HepG2 (cell line): ENCODE results near the gene KCNMA1. TPM values are rescaled to one million over a fixed set of nuclear protein-coding genes. Genes with fewer than 3 reads are reported as not detected.

ENCODE experiments used
- E2F2 ChIP-seq: sonication (generic); formaldehyde crosslinking; IDR thresholded peaks from 2 replicates; pipeline ENCODE4 v1.4.0; 2020; ENCODE audit warnings: missing genetic modification reagents, borderline replicate concordance
- KLF16 ChIP-seq, 2 experiments: sonication (generic) in 1 of 2; formaldehyde crosslinking in 1 of 2; IDR thresholded peaks; 2 replicates each; pipeline versions ENCODE4 v1.6.1 to v1.8.0; 2016 to 2023; ENCODE audit warnings: missing genetic modification reagents in 2 of 2, missing compliant biosample characterization in 1 of 2
- SRSF9 ChIP-seq: fragments of 200-400 bp; formaldehyde crosslinking; IDR thresholded peaks from 2 replicates; pipeline ENCODE4 v1.6.1; 2018; ENCODE audit warnings: borderline replicate concordance, mild to moderate bottlenecking, low read depth, low read length; ENCODE audit not compliant: insufficient read depth, poor library complexity, severe bottlenecking
- ZMYM3 ChIP-seq: sonication (generic); formaldehyde crosslinking; IDR thresholded peaks from 2 replicates; pipeline ENCODE4 v1.5.1; 2020; ENCODE audit warnings: mild to moderate bottlenecking, missing genetic modification reagents
- ZNF207 ChIP-seq: fragments of 450-650 bp; IDR thresholded peaks from 2 replicates; pipeline ENCODE4 v1.6.1; 2016; ENCODE audit warnings: antibody characterized with exemption, borderline replicate concordance
- ZNF256 ChIP-seq: sonication (generic); formaldehyde crosslinking; conservative IDR thresholded peaks from 2 replicates; pipeline ENCODE4 v1.4.0; 2020; ENCODE audit warnings: missing genetic modification reagents
- ZNF337 ChIP-seq: sonication (generic); formaldehyde crosslinking; IDR thresholded peaks from 2 replicates; pipeline ENCODE4 v1.5.1; 2020; ENCODE audit warnings: missing genetic modification reagents, low read depth, mild to moderate bottlenecking, borderline replicate concordance
- ZNF569 ChIP-seq: sonication (generic); formaldehyde crosslinking; IDR thresholded peaks from 2 replicates; pipeline ENCODE4 v1.5.0; 2020; ENCODE audit warnings: mild to moderate bottlenecking, missing genetic modification reagents, moderate library complexity, borderline replicate concordance
- ZNF704 ChIP-seq: sonication (generic); formaldehyde crosslinking; IDR thresholded peaks from 2 replicates; pipeline ENCODE4 v1.8.1; 2023; ENCODE audit warnings: mild to moderate bottlenecking, inconsistent platforms, moderate library complexity, missing genetic modification reagents, borderline replicate concordance
- polyA plus RNA-seq, 8 experiments: library from polyadenylated mRNA; depleted of rRNA in 3 of 8; stranded (reverse) in 7 of 8; unstranded in 1 of 8; fragments of >200 nt; fragmentation: Illumina TruSeq in 4 of 8; extraction: Trizol in 4 of 8; gene quantifications; 2 replicates each; pipeline versions ENCODE4 v1.2.1 to v1.2.3, GENCODE V29; 2011 to 2016; ENCODE audit warnings: low read depth in 4 of 8, missing spikeins in 1 of 8, mixed read lengths in 1 of 8; ENCODE audit not compliant: insufficient read depth in 1 of 8
- total RNA-seq, 5 experiments: library from RNA; depleted of rRNA; stranded (reverse); fragments of >200 nt; fragmentation: Illumina TruSeq; extraction: Trizol; gene quantifications; 2 replicates each; pipeline ENCODE4 v1.2.3, GENCODE V29; 2016; ENCODE audit warnings: low read depth in 1 of 5
- TF ChIP-seq, protein P1 (sequence below): sonication (generic); formaldehyde crosslinking; IDR thresholded peaks from 2 replicates; pipeline ENCODE4 v1.5.1; 2020; ENCODE audit warnings: mild to moderate bottlenecking, missing genetic modification reagents, borderline replicate concordance

Gene KCNMA1
- total and polyA plus RNA-seq, 2 of the 13 experiments (the other 11 are each of a cell fraction or from before 2014, with no cell fraction given), result 0.02 TPM; not detected in 1

- TF ChIP-seq, protein P1, sequence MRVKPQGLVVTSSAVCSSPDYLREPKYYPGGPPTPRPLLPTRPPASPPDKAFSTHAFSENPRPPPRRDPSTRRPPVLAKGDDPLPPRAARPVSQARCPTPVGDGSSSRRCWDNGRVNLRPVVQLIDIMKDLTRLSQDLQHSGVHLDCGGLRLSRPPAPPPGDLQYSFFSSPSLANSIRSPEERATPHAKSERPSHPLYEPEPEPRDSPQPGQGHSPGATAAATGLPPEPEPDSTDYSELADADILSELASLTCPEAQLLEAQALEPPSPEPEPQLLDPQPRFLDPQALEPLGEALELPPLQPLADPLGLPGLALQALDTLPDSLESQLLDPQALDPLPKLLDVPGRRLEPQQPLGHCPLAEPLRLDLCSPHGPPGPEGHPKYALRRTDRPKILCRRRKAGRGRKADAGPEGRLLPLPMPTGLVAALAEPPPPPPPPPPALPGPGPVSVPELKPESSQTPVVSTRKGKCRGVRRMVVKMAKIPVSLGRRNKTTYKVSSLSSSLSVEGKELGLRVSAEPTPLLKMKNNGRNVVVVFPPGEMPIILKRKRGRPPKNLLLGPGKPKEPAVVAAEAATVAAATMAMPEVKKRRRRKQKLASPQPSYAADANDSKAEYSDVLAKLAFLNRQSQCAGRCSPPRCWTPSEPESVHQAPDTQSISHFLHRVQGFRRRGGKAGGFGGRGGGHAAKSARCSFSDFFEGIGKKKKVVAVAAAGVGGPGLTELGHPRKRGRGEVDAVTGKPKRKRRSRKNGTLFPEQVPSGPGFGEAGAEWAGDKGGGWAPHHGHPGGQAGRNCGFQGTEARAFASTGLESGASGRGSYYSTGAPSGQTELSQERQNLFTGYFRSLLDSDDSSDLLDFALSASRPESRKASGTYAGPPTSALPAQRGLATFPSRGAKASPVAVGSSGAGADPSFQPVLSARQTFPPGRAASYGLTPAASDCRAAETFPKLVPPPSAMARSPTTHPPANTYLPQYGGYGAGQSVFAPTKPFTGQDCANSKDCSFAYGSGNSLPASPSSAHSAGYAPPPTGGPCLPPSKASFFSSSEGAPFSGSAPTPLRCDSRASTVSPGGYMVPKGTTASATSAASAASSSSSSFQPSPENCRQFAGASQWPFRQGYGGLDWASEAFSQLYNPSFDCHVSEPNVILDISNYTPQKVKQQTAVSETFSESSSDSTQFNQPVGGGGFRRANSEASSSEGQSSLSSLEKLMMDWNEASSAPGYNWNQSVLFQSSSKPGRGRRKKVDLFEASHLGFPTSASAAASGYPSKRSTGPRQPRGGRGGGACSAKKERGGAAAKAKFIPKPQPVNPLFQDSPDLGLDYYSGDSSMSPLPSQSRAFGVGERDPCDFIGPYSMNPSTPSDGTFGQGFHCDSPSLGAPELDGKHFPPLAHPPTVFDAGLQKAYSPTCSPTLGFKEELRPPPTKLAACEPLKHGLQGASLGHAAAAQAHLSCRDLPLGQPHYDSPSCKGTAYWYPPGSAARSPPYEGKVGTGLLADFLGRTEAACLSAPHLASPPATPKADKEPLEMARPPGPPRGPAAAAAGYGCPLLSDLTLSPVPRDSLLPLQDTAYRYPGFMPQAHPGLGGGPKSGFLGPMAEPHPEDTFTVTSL (CRISPR knock-in tag), result no peak
- TF ChIP-seq KLF16 (CRISPR knock-in tag; IDR thresholded peaks at IDR 0.05), result no peak
- TF ChIP-seq E2F2 (CRISPR knock-in tag), result no peak
- no peak for TF ChIP-seq ZNF569 (CRISPR knock-in tag)
- TF ChIP-seq SRSF9, result no peak
- no peak for TF ChIP-seq ZNF337 (CRISPR knock-in tag)
- no peak for TF ChIP-seq ZNF704
- no peak for TF ChIP-seq ZNF256 (CRISPR knock-in tag)
- no peak for TF ChIP-seq ZNF207
- no peak for TF ChIP-seq ZMYM3
These were observed 373.5 kb downstream of the KCNMA1 start (continued) for GRCh38 chr10:77264107-77264506.
